ENCODE results near the gene GREB1.

GREB1 gene

DNA sequence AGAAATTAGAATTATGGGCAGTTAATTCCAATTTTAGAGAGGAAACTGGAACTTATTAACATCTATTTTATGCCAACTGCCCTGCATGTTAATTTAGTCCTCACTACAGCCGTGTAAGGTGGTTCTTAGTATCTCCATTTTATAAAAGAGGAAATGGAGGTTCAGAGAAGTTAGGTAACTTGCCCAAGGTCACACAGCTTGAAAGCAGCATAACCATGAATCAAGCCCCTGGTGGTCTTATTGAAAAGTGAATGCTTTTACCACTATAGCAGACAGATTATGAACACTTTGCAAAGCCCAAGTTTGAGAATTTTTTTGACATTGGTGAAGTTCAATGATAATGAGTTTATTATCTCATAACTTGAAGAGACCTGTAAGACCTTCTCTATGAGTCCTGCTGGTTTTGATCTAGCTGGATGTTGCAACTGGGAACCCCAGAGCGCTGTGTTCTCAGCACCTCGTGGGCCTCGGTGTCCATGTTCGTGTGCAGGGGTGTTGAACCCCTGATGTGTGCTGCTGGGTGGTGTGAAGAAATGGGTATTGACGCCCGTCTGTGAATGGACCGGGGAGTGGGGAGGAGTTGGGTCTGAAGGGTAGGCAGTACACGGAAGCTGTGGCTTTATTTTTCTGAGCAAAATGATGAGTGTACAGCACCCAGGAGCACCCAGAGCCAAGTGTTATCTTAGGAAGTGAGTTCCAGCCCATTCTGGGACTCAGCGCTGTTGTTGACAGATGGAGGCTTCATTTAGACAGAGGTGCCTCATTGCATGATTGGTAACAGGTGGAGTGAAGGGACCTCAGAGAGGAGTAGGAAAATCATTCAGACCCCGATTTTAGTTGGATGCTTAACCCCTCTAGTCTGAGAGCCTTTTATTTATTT, 9.7 kb downstream of the GREB1 start:
- no peak for DNase-seq (ENCODE audit: low read depth)
- TF ChIP-seq, protein P1, sequence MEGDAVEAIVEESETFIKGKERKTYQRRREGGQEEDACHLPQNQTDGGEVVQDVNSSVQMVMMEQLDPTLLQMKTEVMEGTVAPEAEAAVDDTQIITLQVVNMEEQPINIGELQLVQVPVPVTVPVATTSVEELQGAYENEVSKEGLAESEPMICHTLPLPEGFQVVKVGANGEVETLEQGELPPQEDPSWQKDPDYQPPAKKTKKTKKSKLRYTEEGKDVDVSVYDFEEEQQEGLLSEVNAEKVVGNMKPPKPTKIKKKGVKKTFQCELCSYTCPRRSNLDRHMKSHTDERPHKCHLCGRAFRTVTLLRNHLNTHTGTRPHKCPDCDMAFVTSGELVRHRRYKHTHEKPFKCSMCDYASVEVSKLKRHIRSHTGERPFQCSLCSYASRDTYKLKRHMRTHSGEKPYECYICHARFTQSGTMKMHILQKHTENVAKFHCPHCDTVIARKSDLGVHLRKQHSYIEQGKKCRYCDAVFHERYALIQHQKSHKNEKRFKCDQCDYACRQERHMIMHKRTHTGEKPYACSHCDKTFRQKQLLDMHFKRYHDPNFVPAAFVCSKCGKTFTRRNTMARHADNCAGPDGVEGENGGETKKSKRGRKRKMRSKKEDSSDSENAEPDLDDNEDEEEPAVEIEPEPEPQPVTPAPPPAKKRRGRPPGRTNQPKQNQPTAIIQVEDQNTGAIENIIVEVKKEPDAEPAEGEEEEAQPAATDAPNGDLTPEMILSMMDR (conservative IDR thresholded peaks at IDR 0.05; ENCODE audit: low read depth, low read length): no peak

DNA sequence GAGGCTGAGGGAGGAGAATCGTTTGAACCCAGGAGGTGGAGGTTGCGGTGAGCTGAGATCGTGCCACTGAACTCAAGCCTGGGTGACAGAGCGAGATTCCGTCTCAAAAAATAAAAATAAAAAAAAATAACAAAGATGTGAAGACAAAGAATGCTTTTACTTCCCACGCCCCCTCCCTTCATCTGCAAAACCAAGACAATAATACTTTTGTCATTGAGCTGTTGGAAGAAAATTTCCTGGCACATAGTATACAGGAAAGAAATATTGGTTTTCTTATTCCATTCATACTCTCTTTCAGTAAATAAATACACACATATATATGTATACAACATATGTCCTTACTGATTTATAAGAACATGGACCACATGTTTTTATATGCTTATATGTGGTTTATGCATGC, 12.2 kb downstream of the GREB1 start:
- no peak overlapping the region for H3K4me3 ChIP-seq (ENCODE audit: low read depth, low read length)
- TF ChIP-seq, protein P1 (conservative IDR thresholded peaks at IDR 0.05; ENCODE audit: low read depth, low read length): no peak
- no peak for DNase-seq (ENCODE audit: low read depth)

More for the DNA sequence above, 9.7 kb downstream of the GREB1 start:
- no peak overlapping the region for H3K4me3 ChIP-seq (ENCODE audit: low read depth, low read length)

DNA sequence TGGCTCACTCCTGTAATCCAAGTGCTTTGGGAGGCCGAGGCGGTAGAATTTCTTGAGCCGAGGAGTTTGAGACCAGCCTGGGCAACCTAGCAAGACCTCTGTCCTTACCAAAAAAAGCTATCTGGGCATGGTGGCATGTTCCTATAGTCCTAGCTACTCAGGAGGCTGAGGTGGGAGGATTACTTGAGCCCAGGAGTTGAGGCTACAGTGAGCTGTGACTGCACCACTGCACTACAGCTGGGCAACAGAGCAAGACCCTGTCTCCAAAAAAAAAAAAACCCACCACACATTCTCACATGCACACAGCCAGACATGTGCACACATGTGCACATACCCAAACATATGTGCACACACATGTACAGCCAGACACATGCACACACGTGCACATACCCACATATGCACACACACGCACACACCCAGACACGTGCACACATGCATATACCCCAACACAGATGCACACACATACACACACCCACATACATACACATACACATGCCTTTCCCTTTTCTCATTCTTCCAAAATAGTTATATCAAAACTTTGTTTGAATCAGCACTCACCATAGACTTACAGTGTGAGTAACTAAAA, 14.2 kb downstream of the GREB1 start:
- DNase-seq (ENCODE audit: low read depth): no peak
- TF ChIP-seq, protein P1 (conservative IDR thresholded peaks at IDR 0.05; ENCODE audit: low read depth, low read length): no peak
- H3K4me3 ChIP-seq (ENCODE audit: low read depth, low read length): no peak overlapping the region

DNA sequence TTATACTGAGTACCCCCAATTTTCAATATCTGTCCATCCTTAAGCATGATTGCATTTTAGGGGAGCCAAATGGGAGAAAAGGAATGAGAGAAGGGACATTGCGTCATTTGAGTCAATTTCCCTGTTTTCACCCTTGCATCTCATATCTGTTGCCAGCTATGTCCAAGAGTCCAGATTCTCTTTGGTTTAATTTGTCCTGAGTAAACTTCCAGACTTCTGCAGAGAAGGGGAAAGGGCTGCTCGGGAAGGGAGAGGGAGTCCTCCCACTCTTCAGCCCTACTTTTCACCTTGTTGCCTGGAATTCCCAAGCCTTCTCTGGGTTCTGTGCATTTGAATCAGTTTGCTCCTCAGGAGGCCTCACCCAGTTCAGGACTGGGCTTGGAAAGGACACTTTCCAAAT, 16.5 kb downstream of the GREB1 start:
- TF ChIP-seq, protein P1 (conservative IDR thresholded peaks at IDR 0.05; ENCODE audit: low read depth, low read length): no peak
- DNase-seq (ENCODE audit: low read depth): no peak
- no peak overlapping the region for H3K4me3 ChIP-seq (ENCODE audit: low read depth, low read length)

DNA sequence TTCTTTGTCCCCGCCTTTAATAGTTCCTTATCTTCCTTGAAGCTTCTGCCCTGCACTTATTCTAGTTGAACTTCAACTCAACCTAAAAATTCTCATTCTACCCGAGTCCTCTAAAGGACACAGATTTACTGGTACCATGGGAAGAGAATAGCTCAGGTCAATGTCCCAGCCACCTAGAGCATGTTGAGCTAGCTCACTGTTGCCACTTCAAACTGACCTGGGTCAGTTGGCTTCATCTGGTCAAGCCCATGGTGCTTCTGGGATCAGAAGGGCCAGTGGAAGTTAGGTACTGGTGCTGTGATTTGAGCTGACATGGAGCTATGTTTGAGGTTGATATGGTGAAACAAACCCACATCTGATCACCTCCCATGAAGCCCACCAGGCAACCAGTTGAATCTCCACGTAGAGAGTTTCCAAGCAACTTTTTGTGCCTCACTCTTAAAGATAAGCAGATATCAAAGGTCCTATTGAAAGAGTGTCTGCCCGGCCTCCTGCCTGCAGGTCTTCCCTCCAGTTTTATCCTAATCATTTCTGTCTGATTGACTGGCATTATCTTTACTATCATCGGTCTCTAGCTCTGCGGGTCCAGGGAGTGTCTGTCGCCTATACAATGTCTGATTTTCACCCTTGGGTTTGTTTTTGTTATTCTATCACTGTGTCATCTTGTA, 17.2 kb downstream of the GREB1 start:
- TF ChIP-seq, protein P1 (conservative IDR thresholded peaks at IDR 0.05; ENCODE audit: low read depth, low read length): no peak
- no peak for DNase-seq (ENCODE audit: low read depth)
- H3K4me3 ChIP-seq (ENCODE audit: low read depth, low read length): no peak overlapping the region

DNA sequence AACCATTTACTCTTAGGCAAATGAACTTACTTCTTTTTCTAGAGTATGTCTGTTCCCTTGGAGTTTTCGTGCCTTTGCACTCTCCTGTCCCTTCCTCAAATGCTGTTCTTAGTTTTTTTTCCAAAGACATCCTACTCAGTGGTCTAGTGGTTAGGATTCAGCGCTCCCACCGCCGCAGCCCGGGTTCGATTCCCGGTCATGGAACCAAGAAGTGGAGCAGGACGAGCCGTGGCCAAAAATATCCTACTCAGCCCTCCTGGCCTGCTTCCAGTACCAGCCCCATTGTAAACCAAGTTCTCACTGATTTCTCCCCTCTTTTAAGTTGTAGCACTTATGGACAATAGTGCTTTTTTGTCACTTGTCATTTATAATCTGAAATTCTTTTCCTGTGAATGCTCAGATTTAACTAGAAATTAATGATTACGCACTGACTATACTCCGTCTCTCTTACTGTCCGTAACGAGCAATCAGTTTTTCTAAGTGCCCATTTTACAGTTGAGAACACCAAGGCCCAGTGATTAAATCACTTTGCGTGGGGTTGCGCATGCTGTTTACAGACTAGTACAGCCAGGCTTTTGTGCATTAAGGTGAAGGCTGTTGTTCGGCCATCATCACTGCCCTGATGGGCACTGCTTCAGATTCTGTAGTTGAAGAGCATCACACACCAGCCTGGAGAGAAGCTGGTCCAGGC, 17.9 kb downstream of the GREB1 start:
- no peak for DNase-seq (ENCODE audit: low read depth)
- no peak overlapping the region for H3K4me3 ChIP-seq (ENCODE audit: low read depth, low read length)
- TF ChIP-seq, protein P1 (conservative IDR thresholded peaks at IDR 0.05; ENCODE audit: low read depth, low read length): no peak

Measured in choroid plexus epithelial cell (primary cell).